ENCODE results near the gene UBTD2.

Gene UBTD2

DNA sequence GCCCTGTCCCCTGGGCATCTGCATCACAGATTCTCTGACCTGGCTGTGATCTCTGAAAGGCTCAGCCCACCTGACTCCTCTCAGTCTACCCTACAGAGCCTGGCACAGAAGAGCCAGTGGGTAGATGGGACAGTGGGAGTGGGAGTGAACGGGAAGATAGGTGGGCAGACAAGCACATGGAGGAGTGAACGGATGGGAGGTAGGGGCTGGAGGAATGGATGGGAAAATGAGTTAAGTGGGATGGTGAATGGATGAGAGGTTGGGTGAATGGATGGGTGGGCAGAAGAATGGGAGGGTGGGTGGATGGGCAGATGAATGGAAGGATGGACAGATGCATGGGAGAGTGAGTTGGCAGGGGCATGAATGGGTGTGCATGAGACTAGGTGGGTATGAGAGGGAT lies 114.3 kb downstream of the UBTD2 start:
- no peak overlapping the region for H3K4me3 ChIP-seq (ENCODE audit: low read length)
- TF ChIP-seq ZNF274 (IDR thresholded peaks at IDR 0.05; ENCODE audit: low read depth, low read length), result no peak

- no peak overlapping the region for H3K4me3 ChIP-seq (ENCODE audit: low read length)
- no peak for TF ChIP-seq ZNF274 (IDR thresholded peaks at IDR 0.05; ENCODE audit: low read depth, low read length)
These were observed 115.3 kb downstream of the UBTD2 start for GRCh38 chr5:172168311-172168710.

- no peak for TF ChIP-seq ZNF274 (IDR thresholded peaks at IDR 0.05; ENCODE audit: low read depth, low read length)
- no peak overlapping the region for H3K4me3 ChIP-seq (ENCODE audit: low read length)
These were observed 115.7 kb downstream of the UBTD2 start for GRCh38 chr5:172167895-172168294.

- H3K4me3 ChIP-seq (ENCODE audit: low read length), result no peak overlapping the region
- TF ChIP-seq ZNF274 (IDR thresholded peaks at IDR 0.05; ENCODE audit: low read depth, low read length), result no peak
These were observed 117.3 kb downstream of the UBTD2 start for GRCh38 chr5:172166030-172166826.

DNA sequence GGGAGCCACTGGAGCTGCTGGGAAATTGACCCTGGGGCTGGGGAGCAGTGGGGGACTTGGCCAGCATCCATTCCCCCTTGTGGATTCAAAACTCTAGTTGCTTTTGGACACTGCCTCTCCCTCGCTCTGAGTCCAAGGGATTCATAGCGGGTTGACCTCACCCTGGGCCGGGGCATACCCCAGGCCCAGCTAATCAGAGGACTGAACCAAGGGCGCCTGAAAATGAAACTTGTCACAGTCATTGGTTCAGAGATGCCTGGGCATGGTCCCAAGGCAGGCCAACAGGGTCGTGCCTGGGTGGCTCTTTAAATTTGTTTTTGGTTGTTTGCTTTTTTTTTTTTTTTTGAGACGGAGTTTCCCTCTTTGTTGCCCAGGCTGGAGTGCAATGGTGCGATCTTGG lies 118.1 kb downstream of the UBTD2 start:
- no peak overlapping the region for H3K4me3 ChIP-seq (ENCODE audit: low read length)
- no peak for TF ChIP-seq ZNF274 (IDR thresholded peaks at IDR 0.05; ENCODE audit: low read depth, low read length)

GRCh38 chr5:172164769-172165212 lies 118.8 kb downstream of the UBTD2 start:
- H3K4me3 ChIP-seq (ENCODE audit: low read length), result no peak overlapping the region
- TF ChIP-seq ZNF274 (IDR thresholded peaks at IDR 0.05; ENCODE audit: low read depth, low read length), result no peak

- no peak overlapping the region for H3K4me3 ChIP-seq (ENCODE audit: low read length)
- TF ChIP-seq ZNF274 (IDR thresholded peaks at IDR 0.05; ENCODE audit: low read depth, low read length), result no peak
These were observed 120.2 kb downstream of the UBTD2 start for GRCh38 chr5:172163346-172163745.

DNA sequence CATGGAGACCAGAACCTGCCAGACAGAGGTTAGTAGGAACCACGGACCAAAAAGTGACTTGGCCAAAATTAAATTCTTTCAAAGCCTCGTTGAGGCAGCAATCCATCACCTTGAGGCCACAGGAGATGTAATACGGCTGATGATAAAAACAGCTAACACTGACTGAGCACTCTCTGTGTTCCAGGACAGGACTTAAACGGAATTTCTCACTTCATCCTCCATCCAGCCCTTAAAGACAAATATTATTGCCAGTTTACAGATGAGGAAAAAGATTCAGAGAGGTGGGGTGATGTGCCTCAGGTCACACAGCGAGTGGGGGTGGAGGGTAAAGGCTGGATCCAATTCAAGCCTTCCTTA lies 120.6 kb downstream of the UBTD2 start:
- no peak for TF ChIP-seq ZNF274 (IDR thresholded peaks at IDR 0.05; ENCODE audit: low read depth, low read length)

GRCh38 chr5:172162323-172162986 lies 121.1 kb downstream of the UBTD2 start:
- no peak overlapping the region for H3K4me3 ChIP-seq (ENCODE audit: low read length)
- no peak for TF ChIP-seq ZNF274 (IDR thresholded peaks at IDR 0.05; ENCODE audit: low read depth, low read length)

More for the DNA sequence above, 120.6 kb downstream of the UBTD2 start:
- H3K4me3 ChIP-seq (ENCODE audit: low read length), result no peak overlapping the region

DNA sequence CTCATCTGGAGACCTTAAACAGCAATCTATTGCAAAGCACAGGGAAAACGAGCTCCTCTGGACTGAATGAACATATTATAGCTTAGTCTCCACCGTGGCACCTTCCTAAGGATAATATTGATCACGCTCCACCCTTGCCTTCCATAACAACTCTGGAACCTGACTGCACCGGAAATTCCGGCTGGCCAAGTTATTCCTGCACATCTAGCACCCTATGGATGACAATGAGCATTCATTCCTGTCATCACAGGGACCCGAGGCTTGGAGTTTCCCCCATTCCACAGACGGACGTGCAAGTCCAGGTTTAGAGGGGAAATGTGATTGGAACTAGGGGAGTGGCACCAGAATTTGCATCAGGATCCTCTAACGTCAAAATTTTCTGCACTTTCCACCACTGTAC lies 123.1 kb downstream of the UBTD2 start:
- no peak for TF ChIP-seq ZNF274 (IDR thresholded peaks at IDR 0.05; ENCODE audit: low read depth, low read length)

More for the DNA sequence above, 123.1 kb downstream of the UBTD2 start:
- H3K4me3 ChIP-seq (ENCODE audit: low read length), result no peak overlapping the region

All from GM08714 (cell line).